Immature natural killer cell (primary cell): ENCODE data around the gene TOX4. TPM values are rescaled to one million over a fixed set of nuclear protein-coding genes. Genes with fewer than 3 reads are reported as not detected.
A peak's percentile ranks its signal among the peaks of the same experiment; 100 is the strongest.
"Not testable (repeated sequence)": the region's sequence is repeated elsewhere in the genome, so short reads cannot be mapped to it uniquely, and the experiment has no call there.

Experiments
- DNase-seq, 3 donors: peaks; one replicate each; pipeline ENCODE4 v3.0.0; 2022; ENCODE audit warnings: mixed read lengths in 1 of 3
- H3K27ac Mint-ChIP-seq, 6 donors: one replicate each; pipeline ENCODE4 v1.8.0; 2020; ENCODE audit warnings: mixed read lengths in 6 of 6, mild to moderate bottlenecking in 5 of 6, inconsistent platforms in 4 of 6, moderate library complexity in 3 of 6
- H3K27me3 Mint-ChIP-seq, 3 donors: one replicate each; pipeline ENCODE4 v1.8.0; 2020 to 2021; ENCODE audit warnings: low read depth in 3 of 3, mild to moderate bottlenecking in 3 of 3, mixed read lengths in 3 of 3, moderate library complexity in 3 of 3, inconsistent platforms in 1 of 3
- H3K36me3 Mint-ChIP-seq, 3 donors: one replicate each; pipeline ENCODE4 v1.8.0; 2020; ENCODE audit warnings: mixed read lengths in 3 of 3, inconsistent platforms in 2 of 3, mild to moderate bottlenecking in 2 of 3
- H3K4me1 Mint-ChIP-seq, 2 donors: one replicate each; pipeline ENCODE4 v1.8.0; 2020; ENCODE audit warnings: inconsistent platforms in 2 of 2, mild to moderate bottlenecking in 2 of 2, mixed read lengths in 2 of 2, moderate library complexity in 1 of 2
- H3K4me3 Mint-ChIP-seq, 5 donors: one replicate each; pipeline ENCODE4 v1.8.0; 2020; ENCODE audit warnings: mild to moderate bottlenecking in 5 of 5, mixed read lengths in 5 of 5, inconsistent platforms in 3 of 5, moderate library complexity in 3 of 5
- H3K9me3 Mint-ChIP-seq, 6 donors: one replicate each; pipeline ENCODE4 v1.8.0; 2020; ENCODE audit warnings: mild to moderate bottlenecking in 6 of 6, mixed read lengths in 6 of 6, inconsistent platforms in 4 of 6, moderate library complexity in 3 of 6
- polyA plus RNA-seq, 3 donors: library from polyadenylated mRNA; unstranded; fragments of 300-500 nt; fragmentation: Illumina TruSeq; gene quantifications; one replicate each; pipeline ENCODE4 v1.2.3, GENCODE V29; 2021

TOX4 gene
- polyA plus RNA-seq, 3 donors from 2014 or later: 81.4 to 101 (median 84.7) TPM

GRCh38 chr14:21528381-21529348 is 51.7 kb downstream of the TOX4 start:
- Mint-ChIP-seq H3K4me3 (peak overlapping the region in 1 of 5 donors; percentile 14), H3K36me3 (no peaks in the 10 kb centered on the region), H3K27me3 (peaks cover 1 to 8% (median 3%) of the 10 kb centered on the region in 3 donors), H3K27ac (no peak overlapping the region), H3K9me3 (peaks cover 0 to 2% (median 0%) of the 10 kb centered on the region in 6 donors), H3K4me1 (peaks cover 11 to 15% of the 10 kb centered on the region in 2 donors)
- no peak for DNase-seq

GRCh38 chr14:21529515-21529914 is 52.5 kb downstream of the TOX4 start:
- H3K36me3 Mint-ChIP-seq: no peaks in the 10 kb centered on the region
- H3K4me3 Mint-ChIP-seq: no peak overlapping the region
- peaks cover 0 to 2% (median 0%) of the 10 kb centered on the region in 6 donors for H3K9me3 Mint-ChIP-seq
- H3K4me1 Mint-ChIP-seq: peaks cover 11 to 15% of the 10 kb centered on the region in 2 donors
- DNase-seq: no peak
- H3K27ac Mint-ChIP-seq: no peak overlapping the region
- H3K27me3 Mint-ChIP-seq: peaks cover 1 to 12% (median 4%) of the 10 kb centered on the region in 3 donors

- peaks cover 4 to 19% (median 17%) of the 10 kb centered on the region in 3 donors for H3K27me3 Mint-ChIP-seq
- H3K4me3 Mint-ChIP-seq: no peak overlapping the region
- no peak overlapping the region for H3K27ac Mint-ChIP-seq
- peaks cover 0 to 4% (median 0%) of the 10 kb centered on the region in 3 donors for H3K36me3 Mint-ChIP-seq
- peaks cover 0 to 14% of the 10 kb centered on the region in 2 donors for H3K4me1 Mint-ChIP-seq
- no peak for DNase-seq
- peaks cover 0 to 4% (median 0%) of the 10 kb centered on the region in 6 donors for H3K9me3 Mint-ChIP-seq
Measured at GRCh38 chr14:21533294-21533693, 56.3 kb downstream of the TOX4 start.

- H3K4me1 Mint-ChIP-seq: peaks cover 0 to 14% of the 10 kb centered on the region in 2 donors
- DNase-seq: no peak
- H3K9me3 Mint-ChIP-seq: peaks cover 0 to 4% (median 0%) of the 10 kb centered on the region in 6 donors
- H3K27me3 Mint-ChIP-seq: peaks cover 4 to 28% (median 18%) of the 10 kb centered on the region in 3 donors
- no peak overlapping the region for H3K27ac Mint-ChIP-seq
- H3K4me3 Mint-ChIP-seq: no peak overlapping the region
- H3K36me3 Mint-ChIP-seq: peaks cover 0 to 4% (median 0%) of the 10 kb centered on the region in 3 donors
Measured at GRCh38 chr14:21534576-21534975, 57.6 kb downstream of the TOX4 start.

GRCh38 chr14:21535545-21536417 is 58.8 kb downstream of the TOX4 start:
- H3K4me3 Mint-ChIP-seq: no peak overlapping the region

GRCh38 chr14:21536418-21537089 is 59.6 kb downstream of the TOX4 start:
- H3K27me3 Mint-ChIP-seq: peaks cover 4 to 22% (median 18%) of the 10 kb centered on the region in 3 donors
- peak overlapping the region in 1 of 6 donors; percentile 7 for H3K27ac Mint-ChIP-seq
- H3K4me1 Mint-ChIP-seq: peaks cover 0 to 14% of the 10 kb centered on the region in 2 donors
- peaks cover 0 to 4% (median 0%) of the 10 kb centered on the region in 6 donors for H3K9me3 Mint-ChIP-seq
- H3K4me3 Mint-ChIP-seq: no peak overlapping the region
- DNase-seq: no peak
- peaks cover 0 to 4% (median 0%) of the 10 kb centered on the region in 3 donors for H3K36me3 Mint-ChIP-seq

More at GRCh38 chr14:21535545-21536417, 58.8 kb downstream of the TOX4 start:
- Mint-ChIP-seq H3K9me3 (peaks cover 0 to 4% (median 0%) of the 10 kb centered on the region in 6 donors), H3K27ac (no peak overlapping the region), H3K4me1 (peaks cover 0 to 14% of the 10 kb centered on the region in 2 donors), H3K36me3 (peaks cover 0 to 4% (median 0%) of the 10 kb centered on the region in 3 donors), H3K27me3 (peaks cover 4 to 24% (median 18%) of the 10 kb centered on the region in 3 donors)
- no peak for DNase-seq

GRCh38 chr14:21537090-21537424 is 60.1 kb downstream of the TOX4 start:
- peaks cover 0 to 14% of the 10 kb centered on the region in 2 donors for H3K4me1 Mint-ChIP-seq
- H3K36me3 Mint-ChIP-seq: peaks cover 0 to 4% (median 0%) of the 10 kb centered on the region in 3 donors
- no peak overlapping the region for H3K4me3 Mint-ChIP-seq
- peak overlapping the region in 1 of 6 donors; percentile 7 for H3K27ac Mint-ChIP-seq
- DNase-seq: no peak
- H3K9me3 Mint-ChIP-seq: peaks cover 0 to 4% (median 0%) of the 10 kb centered on the region in 6 donors
- H3K27me3 Mint-ChIP-seq: peaks cover 4 to 22% (median 16%) of the 10 kb centered on the region in 3 donors

- Mint-ChIP-seq H3K27me3 (peaks cover 7 to 25% (median 17%) of the 10 kb centered on the region in 3 donors), H3K36me3 (peaks cover 0 to 4% (median 0%) of the 10 kb centered on the region in 3 donors), H3K27ac (no peak overlapping the region), H3K4me3 (no peak overlapping the region), H3K4me1 (peaks cover 0 to 14% of the 10 kb centered on the region in 2 donors), H3K9me3 (peaks cover 0 to 2% (median 0%) of the 10 kb centered on the region in 6 donors)
- no peak for DNase-seq
Measured at GRCh38 chr14:21539189-21539940, 62.4 kb downstream of the TOX4 start.

- H3K4me1 Mint-ChIP-seq: peaks cover 0 to 9% of the 10 kb centered on the region in 2 donors
- DNase-seq: no peak
- peaks cover 0 to 4% (median 0%) of the 10 kb centered on the region in 3 donors for H3K36me3 Mint-ChIP-seq
- no peak overlapping the region for H3K4me3 Mint-ChIP-seq
- no peak overlapping the region for H3K27ac Mint-ChIP-seq
- peaks cover 0 to 2% (median 0%) of the 10 kb centered on the region in 6 donors for H3K9me3 Mint-ChIP-seq
- H3K27me3 Mint-ChIP-seq: peaks cover 3 to 20% (median 5%) of the 10 kb centered on the region in 3 donors
Measured at GRCh38 chr14:21541413-21542074, 64.5 kb downstream of the TOX4 start.

GRCh38 chr14:21543521-21543960 is 66.5 kb downstream of the TOX4 start:
- H3K4me1 Mint-ChIP-seq: no peaks in the 10 kb centered on the region
- H3K27ac Mint-ChIP-seq: no peak overlapping the region
- peaks cover 2 to 17% (median 3%) of the 10 kb centered on the region in 3 donors for H3K27me3 Mint-ChIP-seq
- H3K4me3 Mint-ChIP-seq: no peak overlapping the region
- H3K36me3 Mint-ChIP-seq: no peaks in the 10 kb centered on the region
- H3K9me3 Mint-ChIP-seq: no peaks in the 10 kb centered on the region
- no peak for DNase-seq

GRCh38 chr14:21543963-21544362 is 67.0 kb downstream of the TOX4 start:
- Mint-ChIP-seq H3K9me3 (no peaks in the 10 kb centered on the region), H3K27ac (no peak overlapping the region), H3K36me3 (no peaks in the 10 kb centered on the region), H3K4me3 (no peak overlapping the region), H3K4me1 (no peaks in the 10 kb centered on the region), H3K27me3 (peaks cover 2 to 13% (median 3%) of the 10 kb centered on the region in 3 donors)
- DNase-seq: no peak

GRCh38 chr14:21544588-21544987 is 67.6 kb downstream of the TOX4 start:
- H3K27ac Mint-ChIP-seq, DNase-seq, H3K4me3 Mint-ChIP-seq, H3K36me3 Mint-ChIP-seq, H3K27me3 Mint-ChIP-seq, H3K9me3 Mint-ChIP-seq, H3K4me1 Mint-ChIP-seq: not testable (repeated sequence)
